ENCODE measurements around the gene RAB36.
A peak's percentile ranks its signal among the peaks of the same experiment; 100 is the strongest.

Gene RAB36, protein sequence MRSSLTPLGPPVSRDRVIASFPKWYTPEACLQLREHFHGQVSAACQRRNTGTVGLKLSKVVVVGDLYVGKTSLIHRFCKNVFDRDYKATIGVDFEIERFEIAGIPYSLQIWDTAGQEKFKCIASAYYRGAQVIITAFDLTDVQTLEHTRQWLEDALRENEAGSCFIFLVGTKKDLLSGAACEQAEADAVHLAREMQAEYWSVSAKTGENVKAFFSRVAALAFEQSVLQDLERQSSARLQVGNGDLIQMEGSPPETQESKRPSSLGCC

DNA sequence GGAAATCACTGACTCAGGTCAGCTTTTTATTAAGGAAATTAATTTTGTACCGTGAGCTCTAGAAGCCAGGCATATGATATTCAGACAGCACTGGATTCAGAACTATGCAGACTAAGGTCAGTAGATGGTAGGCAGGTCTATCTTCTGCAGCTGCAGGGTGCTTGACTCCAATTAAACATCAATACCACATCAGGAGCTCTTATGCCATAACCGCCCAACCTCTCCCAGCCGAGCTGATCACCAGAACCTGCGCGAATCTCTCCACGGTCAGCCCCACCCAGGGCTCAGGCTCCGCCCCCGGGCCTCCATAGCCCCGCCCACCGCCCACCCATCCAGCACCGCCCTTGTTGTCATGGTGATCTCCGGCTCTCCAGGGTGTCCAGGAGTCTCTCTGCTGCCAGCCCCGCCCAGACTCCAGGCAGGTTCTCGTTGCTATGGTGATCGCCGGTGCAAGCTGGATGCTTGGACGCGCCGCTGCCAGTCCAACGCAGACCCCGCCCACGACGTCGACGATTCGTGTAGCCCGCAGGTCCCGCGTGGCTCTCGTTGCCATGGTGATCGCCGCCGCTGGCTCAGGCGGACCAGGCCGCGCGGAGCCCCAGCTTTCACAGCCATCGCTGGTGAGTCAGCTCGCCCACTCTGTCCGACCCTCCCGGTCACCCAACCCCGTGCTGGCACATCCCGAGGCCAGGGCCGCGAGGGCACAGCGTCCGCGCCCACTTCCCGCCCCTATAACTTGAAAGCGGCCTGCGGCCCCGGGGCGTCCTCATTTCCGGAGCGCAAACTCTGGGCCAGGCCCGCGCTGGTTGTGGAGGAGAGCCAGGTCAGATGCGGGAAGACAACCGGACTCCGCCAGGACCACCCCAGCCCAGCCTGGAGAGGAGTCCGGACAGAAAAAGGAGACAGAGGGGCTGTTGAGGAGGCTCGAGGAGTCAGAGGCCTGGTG is at the start of gene RAB36:
RAB36 (plus strand) TSS at position 546 of the 946 bp plus-strand sequence. CDS start 1,140 bp downstream, outside the sequence.
- DNase-seq: peak; percentile 100

DNA sequence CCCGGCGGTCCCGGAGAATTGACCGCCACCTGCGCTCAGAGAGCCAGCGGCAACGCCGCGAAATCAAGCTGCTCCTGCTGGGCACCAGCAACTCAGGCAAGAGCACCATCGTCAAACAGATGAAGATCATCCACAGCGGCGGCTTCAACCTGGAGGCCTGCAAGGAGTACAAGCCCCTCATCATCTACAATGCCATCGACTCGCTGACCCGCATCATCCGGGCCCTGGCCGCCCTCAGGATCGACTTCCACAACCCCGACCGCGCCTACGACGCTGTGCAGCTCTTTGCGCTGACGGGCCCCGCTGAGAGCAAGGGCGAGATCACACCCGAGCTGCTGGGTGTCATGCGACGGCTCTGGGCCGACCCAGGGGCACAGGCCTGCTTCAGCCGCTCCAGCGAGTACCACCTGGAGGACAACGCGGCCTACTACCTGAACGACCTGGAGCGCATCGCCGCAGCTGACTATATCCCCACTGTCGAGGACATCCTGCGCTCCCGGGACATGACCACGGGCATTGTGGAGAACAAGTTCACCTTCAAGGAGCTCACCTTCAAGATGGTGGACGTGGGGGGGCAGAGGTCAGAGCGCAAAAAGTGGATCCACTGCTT is 49.4 kb upstream of the RAB36 start:
- no peak for DNase-seq

DNA sequence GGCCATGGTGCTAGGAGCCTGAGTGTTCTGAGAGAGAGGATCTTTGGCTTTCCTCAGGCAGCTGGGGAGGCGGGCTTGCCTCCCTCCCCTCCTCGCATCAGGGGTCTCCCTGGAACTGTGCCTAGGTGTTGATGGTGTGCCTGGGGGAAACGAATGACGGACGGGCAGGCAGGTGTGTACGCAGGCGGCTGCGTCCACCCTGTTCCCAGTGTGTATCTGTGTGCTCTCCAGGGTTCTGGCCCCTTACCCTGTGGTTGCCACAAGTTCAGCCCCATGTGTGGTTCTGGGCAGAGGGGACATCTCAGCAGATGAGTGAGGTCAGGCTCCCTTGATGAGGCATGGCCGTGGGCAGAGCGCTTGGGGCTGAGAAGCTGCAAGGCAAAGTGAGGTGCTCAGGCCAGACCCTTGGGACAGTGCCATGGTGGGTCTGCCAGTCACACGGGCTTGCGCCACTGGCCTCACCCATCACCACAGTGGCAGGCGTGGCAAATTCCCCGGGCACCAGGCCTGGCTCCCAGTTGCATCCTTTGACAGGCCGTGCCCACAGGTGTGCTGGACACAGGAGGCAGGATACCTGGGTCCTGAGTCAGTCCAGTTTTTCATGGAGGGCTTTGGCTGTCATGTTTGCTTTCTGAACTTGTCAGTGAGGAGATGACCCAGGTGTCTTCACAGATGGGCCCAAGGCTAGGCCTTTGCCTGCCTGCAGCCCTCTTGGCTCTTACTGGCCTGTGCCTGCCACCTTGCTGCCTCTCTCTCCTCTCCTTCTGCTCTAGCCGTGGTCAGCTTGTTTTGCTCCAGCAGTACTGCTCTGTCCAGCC is 47.7 kb upstream of the RAB36 start:
- DNase-seq: no peak

DNA sequence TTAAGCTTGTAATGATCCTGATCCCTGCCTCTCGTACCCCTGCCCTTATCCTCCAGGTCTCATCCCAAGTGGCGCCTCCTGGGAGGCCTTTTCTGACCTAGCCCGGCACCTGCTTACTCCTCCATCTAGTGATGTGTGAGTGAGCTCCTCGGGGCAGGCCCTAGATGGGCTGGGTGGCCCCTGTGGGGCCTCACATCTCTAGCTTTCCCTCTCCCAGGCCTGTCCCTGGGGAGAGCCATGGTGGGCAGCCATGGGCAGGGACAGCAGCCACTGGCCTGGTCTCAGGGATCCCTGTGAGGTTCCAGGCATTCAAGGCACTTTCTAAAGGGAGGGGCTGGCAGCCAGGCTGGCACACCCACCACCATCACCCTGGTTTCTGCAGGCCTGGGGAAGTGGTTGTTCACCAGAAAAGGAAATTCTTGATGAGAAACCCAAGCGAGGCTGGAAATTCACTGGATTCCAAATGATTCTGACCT is 47.0 kb upstream of the RAB36 start:
- no peak for DNase-seq

DNA sequence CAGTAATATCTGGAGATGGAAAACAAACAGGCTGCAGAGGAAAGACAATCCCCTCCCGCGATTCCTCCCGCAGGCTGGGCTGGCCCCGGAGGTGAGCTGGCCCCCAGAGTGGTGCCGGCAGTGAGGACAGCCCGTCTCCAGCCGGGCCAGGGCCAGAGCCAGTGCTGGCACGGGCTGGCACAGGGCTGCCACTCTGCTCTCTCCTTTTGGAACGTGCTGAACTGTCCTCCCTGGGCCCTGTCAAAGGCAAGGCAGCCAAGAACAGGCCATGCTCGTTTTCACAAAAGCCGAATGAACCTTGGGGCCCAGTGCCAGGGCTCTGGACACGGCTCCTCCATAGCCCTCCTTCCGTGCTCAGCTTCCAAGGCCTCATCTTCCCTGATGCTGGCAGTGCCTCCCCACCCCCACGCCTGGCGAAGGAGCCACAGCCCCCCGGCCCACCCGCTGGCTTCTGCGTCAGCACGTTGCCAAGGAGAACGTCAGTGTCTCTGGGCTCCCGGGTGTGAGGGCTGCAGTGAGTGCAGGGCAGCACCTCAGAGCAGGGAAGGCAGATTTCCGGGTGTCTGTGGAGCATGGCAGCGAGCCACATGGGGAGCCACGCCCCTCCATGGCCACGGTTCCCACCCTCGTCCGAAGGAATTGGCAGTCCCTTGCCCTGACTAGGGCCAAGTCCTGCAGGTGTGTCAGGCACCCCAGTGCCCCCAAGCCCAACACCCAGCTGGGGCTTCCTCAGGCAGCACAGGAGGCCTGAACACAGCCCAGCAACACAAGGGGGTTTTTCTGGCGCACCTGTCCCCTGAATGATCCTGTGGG is 46.4 kb upstream of the RAB36 start:
- no peak for DNase-seq

DNA sequence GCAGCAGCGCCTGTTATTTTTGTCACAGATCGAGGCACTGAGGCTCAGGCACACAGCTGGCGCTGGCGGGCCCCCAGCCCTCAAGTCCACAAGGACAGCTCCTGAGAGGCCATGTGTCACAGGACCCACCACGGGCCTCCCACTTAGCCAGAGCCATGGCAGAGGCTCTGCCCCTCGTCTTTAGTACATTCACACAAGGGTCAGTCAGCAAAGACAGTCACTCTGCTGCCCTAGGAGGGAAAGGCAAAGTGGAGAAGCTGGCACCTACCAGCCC is 45.8 kb upstream of the RAB36 start:
- no peak for DNase-seq

DNA sequence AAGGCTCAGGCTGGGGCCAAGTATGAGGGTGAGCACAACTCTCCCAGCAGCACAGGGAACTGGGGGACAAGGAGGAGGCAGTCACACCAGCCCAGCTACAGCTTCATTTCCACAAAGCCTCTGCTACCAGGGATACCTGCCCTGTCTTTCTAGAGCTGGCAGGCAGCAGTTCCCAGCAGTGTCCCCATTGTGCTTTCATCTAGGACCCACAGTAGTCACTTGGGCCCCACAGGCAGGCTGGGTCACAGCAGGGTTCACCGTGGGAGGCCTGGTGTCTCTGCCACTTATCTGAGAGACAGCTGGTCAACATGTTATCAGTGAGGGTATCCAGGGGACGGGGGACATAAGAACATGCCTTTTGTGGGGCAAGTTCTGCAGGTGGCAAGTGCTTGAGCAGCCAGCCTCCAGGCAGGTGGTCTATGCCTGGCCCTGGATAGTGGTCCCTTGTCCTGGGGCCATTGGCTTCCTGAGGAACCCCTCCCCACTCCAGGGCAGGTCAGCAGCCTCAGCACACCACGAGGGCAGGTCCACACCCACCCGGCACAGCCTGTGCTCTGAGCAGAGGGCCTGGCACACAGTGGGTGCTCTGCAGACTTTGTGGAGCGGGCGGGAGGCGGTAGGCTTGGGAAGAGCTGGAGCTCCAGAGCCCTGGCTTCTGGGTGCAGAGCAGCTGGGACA is 45.0 kb upstream of the RAB36 start:
- no peak for DNase-seq

DNA sequence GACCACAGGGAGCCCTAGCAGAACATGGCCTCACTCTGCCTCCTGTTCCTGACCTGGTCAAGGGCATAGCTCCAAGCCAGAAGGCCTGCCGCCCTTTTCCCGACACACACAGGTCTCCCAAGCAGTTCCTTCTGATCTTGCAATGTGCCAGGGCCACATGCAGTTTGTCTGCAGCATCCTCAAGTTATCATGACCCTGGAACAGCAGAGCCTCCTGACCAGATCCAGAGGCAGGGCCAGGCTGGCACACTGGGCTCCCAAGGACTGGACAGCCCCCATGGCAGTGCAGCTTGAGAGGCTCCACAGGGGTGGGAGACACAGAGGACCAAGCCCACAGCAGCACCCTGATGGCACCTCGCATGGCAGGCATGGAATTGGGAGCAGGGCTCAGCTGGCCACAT is 43.8 kb upstream of the RAB36 start:
- DNase-seq: no peak

DNA sequence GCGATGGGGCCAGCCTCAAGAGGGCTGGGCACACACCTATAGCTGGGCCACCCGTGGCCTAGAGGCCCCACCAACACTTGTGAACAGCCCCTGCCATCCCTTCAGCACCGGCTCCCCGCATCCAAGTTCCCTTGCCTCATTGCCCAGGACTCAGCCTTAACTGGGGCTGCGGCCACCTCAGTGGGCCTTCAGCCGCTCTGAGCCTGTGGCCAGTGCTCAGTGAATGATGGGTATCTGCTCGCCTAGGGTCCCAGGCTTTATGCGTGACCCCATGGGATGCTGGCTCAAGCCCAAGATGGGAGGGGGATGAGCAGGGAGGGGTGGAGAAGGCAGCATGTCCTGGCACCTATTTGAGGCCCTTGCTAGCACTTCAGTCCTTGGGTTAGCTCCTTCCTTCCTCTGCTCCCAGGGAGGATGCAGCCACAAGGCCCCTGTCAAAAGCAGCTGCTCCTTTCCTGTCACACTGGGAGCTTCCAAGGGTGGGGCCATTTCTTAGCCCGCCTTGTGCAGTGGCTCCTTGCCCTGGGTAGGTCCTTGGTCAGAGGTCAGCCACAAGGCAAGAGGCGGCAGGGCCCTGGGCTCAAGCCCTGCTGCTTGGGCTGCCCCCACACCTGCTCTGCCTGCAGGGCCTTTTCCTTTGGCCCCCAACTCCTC is 43.1 kb upstream of the RAB36 start:
- DNase-seq: no peak

DNA sequence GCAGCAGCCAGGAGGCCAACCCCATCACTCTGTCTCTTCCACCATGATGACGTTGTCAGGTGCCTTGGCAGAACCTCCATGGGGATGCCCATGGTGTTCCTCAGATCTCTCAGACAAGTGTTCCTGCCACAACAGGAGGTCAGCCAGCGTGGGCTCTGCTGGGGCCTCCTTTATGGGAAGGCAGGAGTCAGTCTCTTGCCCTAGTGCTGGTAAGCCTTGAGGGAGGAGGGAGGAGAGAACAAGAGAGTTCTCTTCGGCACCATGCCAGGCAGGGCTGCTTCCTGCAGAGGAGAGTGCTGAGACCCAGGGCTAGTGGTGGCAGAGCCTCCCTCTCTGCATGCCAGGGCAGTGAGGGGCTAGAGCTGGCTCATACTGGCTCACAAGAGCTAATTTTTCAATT is 42.5 kb upstream of the RAB36 start:
- no peak for DNase-seq

DNA sequence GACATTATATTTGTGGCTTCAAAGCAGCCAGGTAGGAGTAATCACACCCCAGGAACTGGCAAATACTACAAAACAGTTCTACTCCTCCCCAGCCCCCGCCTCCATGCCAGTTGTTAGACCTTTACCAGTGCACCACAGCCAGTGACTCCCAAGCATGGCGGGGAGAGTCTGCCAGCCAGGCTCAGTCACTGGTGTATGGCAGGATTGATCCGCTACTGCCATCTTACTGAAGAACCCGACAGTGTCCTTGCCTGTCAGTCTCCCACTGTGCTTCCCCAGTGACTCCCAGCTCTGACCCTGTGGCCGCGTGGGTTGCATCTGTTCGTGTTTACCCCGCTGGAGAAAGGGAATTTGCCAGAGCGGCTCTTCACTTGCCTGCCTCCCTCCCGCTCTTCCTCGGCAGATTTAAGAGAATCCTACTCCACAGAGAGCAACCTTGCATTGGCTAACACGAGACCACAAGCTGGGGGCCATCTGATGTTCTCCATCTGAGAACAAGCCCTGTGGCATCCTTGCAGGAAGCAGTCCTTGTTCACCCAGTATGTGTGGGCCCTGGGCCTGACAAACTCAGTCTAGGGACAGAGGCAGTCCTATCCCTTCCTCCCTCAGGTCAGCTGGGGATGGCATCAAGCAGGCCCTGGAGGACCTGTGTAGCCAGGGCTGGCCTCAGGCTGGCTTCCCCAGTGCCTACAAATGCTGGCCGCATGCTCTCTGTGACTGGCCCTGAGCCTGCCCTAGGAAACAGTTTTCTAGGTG is 41.9 kb upstream of the RAB36 start:
- no peak for DNase-seq

DNA sequence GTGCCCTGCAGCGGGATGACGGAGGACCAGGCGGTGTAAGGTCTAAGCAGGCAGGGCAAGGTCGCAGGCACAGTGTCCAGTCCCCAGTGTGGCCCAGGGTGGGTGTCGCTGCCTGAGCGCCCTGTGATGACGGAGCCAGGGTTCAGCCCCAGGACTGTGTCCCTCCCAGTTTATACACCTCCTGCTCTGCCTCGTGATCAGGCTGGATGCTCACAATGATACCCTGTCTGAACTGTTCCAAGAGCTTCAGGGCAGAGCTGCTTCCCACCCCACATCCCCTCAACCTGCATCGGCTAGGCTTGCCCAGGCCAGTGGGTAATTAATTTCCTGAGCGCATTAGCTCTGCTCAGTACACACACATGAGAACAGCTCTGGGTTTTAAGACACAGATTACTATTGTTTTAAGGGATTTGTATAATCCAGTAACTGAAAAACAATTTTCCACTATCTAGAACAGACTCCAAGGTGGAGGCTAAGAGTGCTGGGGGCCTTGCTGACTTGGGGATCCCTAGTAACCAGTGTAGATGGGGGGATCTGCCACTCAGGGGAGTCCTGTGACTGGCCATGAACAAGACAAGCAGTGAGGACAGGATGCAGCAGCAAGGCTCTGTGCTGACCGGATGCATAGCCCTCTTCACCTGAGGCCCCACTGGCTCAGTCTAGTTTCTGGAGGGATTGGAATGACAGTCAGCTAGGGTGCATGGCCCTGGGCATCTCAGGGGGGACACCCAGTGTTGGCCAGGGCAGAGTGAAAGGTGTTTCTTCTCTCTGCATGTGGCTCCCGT is 40.9 kb upstream of the RAB36 start:
- DNase-seq: no peak

DNA sequence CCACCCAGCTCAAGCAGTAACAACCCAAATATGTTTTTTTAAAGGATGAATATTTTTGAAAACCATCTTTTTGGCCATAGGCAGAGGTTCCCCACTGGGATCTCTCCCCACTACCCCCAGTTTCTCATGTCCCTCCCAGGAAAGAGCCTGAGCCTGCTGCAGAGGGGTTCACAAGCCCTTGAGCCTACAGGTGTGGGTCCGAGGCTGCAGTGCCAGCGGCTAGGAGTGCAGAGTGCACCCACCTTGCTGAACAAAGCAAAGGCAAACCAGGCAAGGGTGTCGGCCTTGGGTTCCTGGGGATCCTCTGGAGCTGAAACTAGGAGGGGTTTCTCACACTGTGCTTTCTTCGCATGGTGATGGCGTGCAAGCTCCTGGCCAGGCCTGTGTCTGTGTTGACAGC is 40.0 kb upstream of the RAB36 start:
- DNase-seq: no peak

DNA sequence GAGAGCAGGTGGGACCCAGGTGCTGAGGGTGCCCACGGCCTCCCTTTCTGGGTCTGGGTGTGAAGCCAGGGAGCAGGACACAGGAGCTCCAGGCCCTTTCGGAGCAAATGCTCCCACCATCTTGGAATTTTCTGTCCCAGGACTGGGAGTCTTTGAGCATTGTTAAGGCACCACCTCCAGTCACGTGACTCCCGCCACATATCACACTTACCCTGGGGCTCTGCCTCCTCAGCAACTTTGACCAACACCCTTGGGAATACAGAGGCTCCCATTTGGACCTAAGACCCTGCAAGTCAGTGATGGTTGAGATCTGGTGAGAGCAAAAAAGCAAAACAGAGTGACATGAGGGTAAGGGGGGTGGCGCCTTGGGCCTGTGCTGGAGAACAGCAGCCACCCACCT is 39.4 kb upstream of the RAB36 start:
- DNase-seq: no peak

DNA sequence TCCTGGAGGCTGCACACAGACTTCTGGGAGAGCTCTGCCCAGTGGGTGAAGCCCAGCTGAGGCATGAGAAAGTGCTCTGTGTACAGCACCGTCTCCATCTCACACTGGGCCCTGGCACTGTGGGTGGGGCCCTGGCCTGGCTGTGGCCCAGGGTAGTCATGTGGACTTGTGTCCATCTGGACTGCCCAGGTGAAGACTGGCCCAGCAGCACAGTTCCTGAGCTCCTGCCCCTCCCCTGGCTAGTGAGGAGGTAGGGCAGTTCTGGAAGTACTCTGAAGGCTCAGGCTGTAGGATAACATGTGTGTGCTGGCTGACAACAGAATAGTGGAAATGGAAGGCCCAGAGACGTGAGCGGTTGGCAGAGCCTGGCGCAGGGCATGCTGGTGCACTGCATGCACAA is 38.9 kb upstream of the RAB36 start:
- no peak for DNase-seq

DNA sequence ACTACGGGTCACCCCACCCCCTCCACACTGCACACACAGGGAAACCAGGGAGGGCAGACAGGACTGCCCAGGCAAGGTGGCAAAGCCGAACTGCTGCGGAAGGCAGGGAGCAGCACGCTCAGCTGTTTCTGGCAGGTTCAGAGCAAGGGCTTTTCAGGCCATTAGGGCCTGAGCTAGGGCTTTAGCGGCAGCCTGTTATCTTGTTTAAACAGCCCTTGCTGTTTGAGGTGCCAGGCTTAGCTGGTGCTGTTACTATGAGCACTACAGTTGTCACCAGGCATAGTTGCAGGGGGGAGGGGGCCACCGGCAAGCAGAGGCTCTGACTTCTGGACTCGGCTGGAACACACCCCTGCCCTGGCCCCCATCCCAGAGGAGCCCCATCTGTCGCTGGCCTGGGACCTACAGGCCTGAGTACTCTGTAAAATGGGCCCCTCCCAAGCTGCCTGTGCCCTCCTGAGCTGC is 38.3 kb upstream of the RAB36 start:
- DNase-seq: no peak

DNA sequence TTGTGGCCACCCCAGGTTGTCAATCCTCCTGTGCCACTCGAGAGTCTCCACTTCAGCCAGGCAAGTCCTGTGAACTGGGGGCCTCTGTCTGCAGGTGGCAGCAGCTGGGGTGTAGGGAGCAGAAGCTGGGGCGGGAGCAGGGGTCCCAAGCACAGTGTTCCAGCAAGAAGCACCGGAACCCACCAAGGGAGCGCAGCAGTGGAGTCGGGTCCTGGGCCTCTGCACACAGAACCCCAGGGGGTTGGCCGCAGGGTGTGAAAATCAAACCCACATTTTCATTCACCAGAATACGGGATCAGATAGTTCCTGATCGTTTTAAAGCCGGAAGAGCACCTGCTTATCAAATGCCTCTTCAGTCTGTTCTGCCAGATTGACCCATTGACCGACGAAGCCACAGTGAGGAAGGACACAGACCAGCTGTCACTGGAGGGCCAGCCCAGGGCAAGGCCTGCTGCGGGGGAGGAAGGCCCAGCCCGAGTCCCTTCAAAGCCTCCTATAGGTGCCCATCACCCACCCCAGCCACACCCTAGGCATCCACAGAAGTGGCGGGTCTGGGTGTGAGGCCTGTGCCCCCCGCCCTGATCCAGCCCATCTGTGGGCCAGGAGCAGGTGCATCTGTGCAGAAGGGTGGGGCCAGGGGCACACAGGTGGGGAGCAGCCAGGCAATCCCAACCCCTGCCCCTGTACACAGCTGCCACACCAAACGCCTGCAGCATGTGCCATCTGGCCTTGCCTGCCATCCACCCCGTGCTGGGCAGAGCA is 37.6 kb upstream of the RAB36 start:
- no peak for DNase-seq
